Omental fat pad (tissue), 4 donors: ENCODE measurements around the gene CCNL2. TPM values are rescaled to one million over a fixed set of nuclear protein-coding genes. Genes with fewer than 3 reads are reported as not detected.

Experiments
- ATAC-seq: fragments of 150-250 bp; one replicate; pipeline ENCODE4 v1.9.1; 2016; ENCODE audit warnings: mild to moderate bottlenecking, moderate library complexity; ENCODE audit not compliant: low FRiP score
- DNase-seq: peaks from one replicate; pipeline ENCODE4 v3.0.0-alpha.2; 2019; ENCODE audit warnings: low spot score
- CTCF ChIP-seq, 3 donors: fragments of 450-650 bp; IDR thresholded peaks; one replicate each; pipeline ENCODE4 v1.5.1; 2016 to 2017; ENCODE audit warnings: antibody characterized with exemption in 3 of 3, mild to moderate bottlenecking in 3 of 3, moderate library complexity in 2 of 3
- total RNA-seq, 4 donors: library from RNA; depleted of rRNA; stranded (reverse); fragments of >200 nt; gene quantifications; one replicate each; pipeline ENCODE4 v1.1.0, GENCODE V29; 2016

CCNL2 gene
- total RNA-seq, 4 donors from 2014 or later = 142 to 273 (median 204) TPM

GRCh38 chr1:1398677-1399186 lies 403 bp downstream of the CCNL2 start:
- no peak for TF ChIP-seq CTCF (IDR thresholded peaks at IDR 0.05)
- DNase-seq (no peak), ATAC-seq (no peak)

DNA sequence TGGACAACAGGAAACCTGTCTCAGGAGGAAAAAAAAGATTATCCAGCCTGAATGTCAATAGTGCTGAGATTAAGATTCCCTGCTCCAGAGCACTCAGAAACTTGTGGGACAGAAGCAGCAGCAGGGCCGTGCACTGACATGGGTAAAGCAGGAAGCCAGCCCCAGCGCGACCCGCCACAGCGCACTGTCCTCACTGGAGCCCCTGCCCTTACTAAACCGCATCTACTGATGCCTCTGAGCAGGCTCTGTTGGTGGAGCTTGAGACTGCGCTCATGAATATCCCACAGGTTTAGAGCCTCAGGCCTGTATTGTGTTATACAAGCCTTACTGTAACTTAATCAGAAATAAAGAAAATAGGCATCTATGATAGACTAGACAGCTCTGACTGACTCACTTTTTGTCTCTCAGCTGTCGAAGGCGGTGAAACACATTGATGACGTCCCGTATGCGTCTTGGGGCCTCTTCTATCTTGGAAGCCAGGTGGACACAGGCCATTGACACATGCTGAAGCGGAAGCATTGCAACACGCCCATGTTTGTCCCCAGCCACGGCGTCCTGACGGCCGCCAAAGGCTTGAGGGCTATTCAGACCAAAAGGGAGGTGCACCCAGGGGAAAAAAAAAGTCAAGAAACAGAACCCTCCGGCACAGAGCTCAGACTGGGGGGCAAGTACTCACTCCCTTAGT lies 1.2 kb downstream of the CCNL2 start:
- DNase-seq (no peak), ATAC-seq (no peak)
- TF ChIP-seq CTCF (IDR thresholded peaks at IDR 0.05) = no peak

DNA sequence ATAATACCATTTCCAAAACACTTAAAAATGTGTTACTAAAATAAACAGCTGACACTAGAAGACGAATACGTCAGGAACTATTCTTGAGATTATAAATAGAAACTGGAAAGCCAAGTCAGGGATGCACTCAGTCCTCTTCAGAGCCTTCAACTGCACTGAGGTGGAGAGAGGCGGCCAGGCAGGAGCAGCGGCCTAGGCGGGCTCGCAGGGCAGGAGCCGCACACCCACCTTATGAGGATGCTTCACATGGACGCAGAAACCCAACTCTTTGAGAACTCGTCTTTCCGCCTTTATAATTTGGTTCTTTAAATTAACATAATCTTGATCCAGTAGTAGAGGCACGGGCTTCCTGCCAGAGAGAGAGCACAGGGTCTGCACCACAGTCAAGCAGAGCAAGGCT lies 4.0 kb downstream of the CCNL2 start:
- TF ChIP-seq CTCF (IDR thresholded peaks at IDR 0.05) = no peak
- ATAC-seq (no peak), DNase-seq (no peak)

- TF ChIP-seq CTCF (IDR thresholded peaks at IDR 0.05) = no peak
- DNase-seq = no peak
- no peak for ATAC-seq
These were observed 5.0 kb downstream of the CCNL2 start for GRCh38 chr1:1394116-1394515.

DNA sequence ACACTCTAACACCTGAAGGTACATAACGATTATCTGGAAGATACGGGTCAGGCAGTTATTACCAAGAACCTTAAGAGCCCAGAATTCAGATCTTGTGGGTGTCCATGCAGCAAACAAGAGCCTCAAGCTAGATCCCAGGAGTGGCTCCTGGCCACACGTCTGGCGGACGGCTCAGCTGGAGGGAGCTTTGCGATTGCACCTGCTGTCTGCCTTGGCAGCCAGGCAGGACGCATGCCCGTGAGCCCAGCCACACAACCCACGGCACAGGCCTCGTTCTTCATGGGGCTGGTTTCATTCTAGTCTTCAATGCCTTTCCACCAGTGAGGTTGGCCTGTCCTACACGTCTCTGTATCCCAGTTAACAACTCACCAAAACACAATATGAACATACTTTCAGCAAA lies 5.7 kb downstream of the CCNL2 start:
- no peak for DNase-seq
- no peak for TF ChIP-seq CTCF (IDR thresholded peaks at IDR 0.05)
- no peak for ATAC-seq

- ATAC-seq (no peak), DNase-seq (no peak)
- TF ChIP-seq CTCF (IDR thresholded peaks at IDR 0.05) = no peak
These were observed 6.1 kb downstream of the CCNL2 start for GRCh38 chr1:1393014-1393413.

- ATAC-seq (no peak), DNase-seq (no peak)
- no peak for TF ChIP-seq CTCF (IDR thresholded peaks at IDR 0.05)
These were observed 7.9 kb downstream of the CCNL2 start for GRCh38 chr1:1391225-1391624.
